ENCODE measurements around the gene MAP1LC3B2.

DNA sequence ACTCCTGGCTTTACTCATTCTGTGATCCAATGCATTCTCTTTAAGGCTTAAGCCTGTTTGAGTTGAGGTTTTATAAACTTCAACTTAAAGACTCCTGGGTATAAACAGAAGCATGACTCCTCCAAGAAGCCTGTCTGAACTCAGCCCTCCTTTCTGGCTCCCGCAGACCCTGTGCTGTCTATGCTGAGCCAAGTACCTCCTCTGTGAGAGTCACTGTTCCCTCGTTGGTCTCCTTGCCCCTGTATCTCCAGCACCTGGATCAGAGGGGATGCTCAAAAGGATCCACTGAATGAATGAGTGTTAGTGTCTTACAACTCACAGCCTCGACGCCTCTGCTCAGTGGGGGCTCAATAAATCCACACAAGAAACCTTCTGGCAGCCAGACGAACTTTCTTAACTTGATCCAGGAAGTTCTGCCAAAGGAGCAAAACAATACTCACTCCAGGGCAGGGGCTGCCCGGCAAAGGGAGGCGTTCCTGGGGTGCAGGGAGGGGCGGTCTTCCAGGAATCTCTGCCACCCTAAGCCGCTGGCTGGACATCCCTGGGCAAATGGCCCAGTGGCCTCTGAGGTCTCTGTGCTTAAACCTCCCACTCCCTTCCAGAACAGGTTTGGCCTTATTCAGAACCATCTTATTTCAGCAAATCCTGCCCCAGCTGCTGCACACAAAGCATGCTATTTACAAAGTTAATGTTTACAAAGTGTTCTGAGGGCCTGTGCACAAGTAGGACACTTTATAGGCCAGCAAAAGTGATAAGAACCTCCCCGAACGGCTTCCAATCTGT lies 32.9 kb downstream of the MAP1LC3B2 start:
- TF ChIP-seq POLR2AphosphoS5 (IDR thresholded peaks at IDR 0.05; ENCODE audit: low read depth, low read length) (no peak), REST (IDR thresholded peaks at IDR 0.05; ENCODE audit: insufficient read depth in 1 of 2, low read depth in 2 of 2, low read length in 2 of 2) (no peak), TAF1 (IDR thresholded peaks at IDR 0.05; ENCODE audit: borderline replicate concordance, insufficient read depth, low read length) (no peak), FOXP2 (optimal IDR thresholded peaks at IDR 0.05; ENCODE audit: borderline replicate concordance, extremely low read depth, extremely low read length, insufficient read depth) (no peak)
